WTC11 (cell line): ENCODE results near the gene RNF151. TPM values are rescaled to one million over a fixed set of nuclear protein-coding genes. Genes with fewer than 3 reads are reported as not detected.

Source experiments
- ATAC-seq: fragments of 200-7000 bp; cut with Tn5 transposase; 2 replicates; pipeline ENCODE4 v1.10.0; 2021; ENCODE audit warnings: mild to moderate bottlenecking, moderate library complexity
- CTCF ChIA-PET: fragments of 300-600 bp; sonication (Branson Sonifier 250); formaldehyde crosslinking; loops from one replicate; lab custom pipeline; 2021; ENCODE audit warnings: antibody characterized with exemption; lab: Charles Lee
- POLR2A ChIA-PET: fragments of 350-600 bp; sonication (Branson Sonifier 250); formaldehyde crosslinking; loops from one replicate; lab custom pipeline; 2021; ENCODE audit warnings: antibody characterized with exemption; lab: Charles Lee
- DNase-seq: peaks from one replicate; pipeline ENCODE4 v3.0.0; 2021; ENCODE audit warnings: low spot score
- H3K27ac Mint-ChIP-seq: 2 replicates; pipeline ENCODE4 v1.8.0; 2021; ENCODE audit warnings: mixed read lengths
- H3K27me3 Mint-ChIP-seq: 2 replicates; pipeline ENCODE4 v1.8.0; 2021; ENCODE audit warnings: low read depth, mild to moderate bottlenecking, moderate library complexity, mixed read lengths
- H3K36me3 Mint-ChIP-seq: 2 replicates; pipeline ENCODE4 v1.8.0; 2021; ENCODE audit warnings: mixed read lengths
- H3K4me1 Mint-ChIP-seq: 2 replicates; pipeline ENCODE4 v1.8.0; 2022; ENCODE audit warnings: mixed read lengths
- H3K4me3 Mint-ChIP-seq: 2 replicates; pipeline ENCODE4 v1.8.0; 2021; ENCODE audit warnings: mild to moderate bottlenecking, moderate library complexity, mixed read lengths
- H3K9me3 Mint-ChIP-seq: 2 replicates; pipeline ENCODE4 v1.8.0; 2021; ENCODE audit warnings: mixed read lengths
- CREB1 ChIP-seq: sonication (generic); formaldehyde crosslinking; IDR thresholded peaks from 2 replicates; pipeline ENCODE4 v1.8.0; 2023; ENCODE audit warnings: mild to moderate bottlenecking, missing genetic modification reagents
- EMX1 ChIP-seq: fragments of 250-450 bp; sonication (Bioruptor Pico); IDR thresholded peaks from 2 replicates; pipeline ENCODE4 v1.8.0; 2021; ENCODE audit warnings: mild to moderate bottlenecking
- FOXK1 ChIP-seq: sonication (generic); formaldehyde crosslinking; IDR thresholded peaks from 2 replicates; pipeline ENCODE4 v1.8.0; 2022; ENCODE audit warnings: mild to moderate bottlenecking, moderate library complexity, missing genetic modification reagents
- FOXP1 ChIP-seq: sonication (generic); formaldehyde crosslinking; IDR thresholded peaks from 2 replicates; pipeline ENCODE4 v1.8.0; 2022; ENCODE audit warnings: missing genetic modification reagents, mild to moderate bottlenecking, moderate library complexity, borderline replicate concordance
- MYBL2 ChIP-seq: sonication (generic); formaldehyde crosslinking; IDR thresholded peaks from 2 replicates; pipeline ENCODE4 v1.8.1; 2023; ENCODE audit warnings: mild to moderate bottlenecking, moderate library complexity, missing genetic modification reagents
- NFYB ChIP-seq: sonication (generic); formaldehyde crosslinking; conservative IDR thresholded peaks from 2 replicates; pipeline ENCODE4 v1.8.0; 2022; ENCODE audit warnings: low read depth, missing genetic modification reagents
- PRRX2 ChIP-seq: fragments of 250-450 bp; sonication (Bioruptor Pico); IDR thresholded peaks from 2 replicates; pipeline ENCODE4 v1.8.0; 2021; ENCODE audit warnings: mild to moderate bottlenecking
- RELA ChIP-seq: sonication (generic); formaldehyde crosslinking; IDR thresholded peaks from 2 replicates; pipeline ENCODE4 v1.8.1; 2022; ENCODE audit warnings: missing genetic modification reagents, mild to moderate bottlenecking, borderline replicate concordance
- SP1 ChIP-seq: sonication (generic); formaldehyde crosslinking; conservative IDR thresholded peaks from 2 replicates; pipeline ENCODE4 v1.8.1; 2022; ENCODE audit warnings: missing genetic modification reagents
- TCF7 ChIP-seq: sonication (generic); formaldehyde crosslinking; IDR thresholded peaks from 2 replicates; pipeline ENCODE4 v1.8.0; 2022; ENCODE audit warnings: mild to moderate bottlenecking, low read depth, missing genetic modification reagents, moderate library complexity
- TEAD1 ChIP-seq: sonication (generic); formaldehyde crosslinking; IDR thresholded peaks from 2 replicates; pipeline ENCODE4 v1.8.0; 2022; ENCODE audit warnings: mild to moderate bottlenecking, missing genetic modification reagents
- ZNF281 ChIP-seq: sonication (generic); formaldehyde crosslinking; IDR thresholded peaks from 2 replicates; pipeline ENCODE4 v1.8.0; 2023; ENCODE audit warnings: mild to moderate bottlenecking, missing genetic modification reagents
- ZNF416 ChIP-seq: fragments of 250-450 bp; sonication (Bioruptor Pico); IDR thresholded peaks from 2 replicates; pipeline ENCODE4 v1.9.0; 2021; ENCODE audit warnings: mild to moderate bottlenecking, inconsistent platforms
- ZNF532 ChIP-seq: fragments of 250-450 bp; sonication (Bioruptor Pico); IDR thresholded peaks from 2 replicates; pipeline ENCODE4 v1.9.0; 2021; ENCODE audit warnings: mild to moderate bottlenecking, borderline replicate concordance
- total RNA-seq: library from RNA; stranded (reverse); gene quantifications from 3 replicates; pipeline ENCODE4 v1.2.3, GENCODE V29; 2021
- TF ChIP-seq, protein P1 (sequence below): sonication (generic); formaldehyde crosslinking; IDR thresholded peaks from 2 replicates; pipeline ENCODE4 v1.8.0; 2022; ENCODE audit warnings: mild to moderate bottlenecking, missing genetic modification reagents
- TF ChIP-seq, protein P2 (sequence below): sonication (generic); formaldehyde crosslinking; IDR thresholded peaks from 2 replicates; pipeline ENCODE4 v1.8.1; 2022; ENCODE audit warnings: low read depth, mild to moderate bottlenecking, moderate library complexity, missing genetic modification reagents, borderline replicate concordance
- TF ChIP-seq, protein P3 (sequence below): fragments of 200-600 bp; IDR thresholded peaks from 2 replicates; pipeline ENCODE4 v1.8.0; 2022; ENCODE audit warnings: antibody characterized with exemption
- TF ChIP-seq, protein P4 (sequence below): sonication (generic); formaldehyde crosslinking; IDR thresholded peaks from 2 replicates; pipeline ENCODE4 v1.8.0; 2022; ENCODE audit warnings: mild to moderate bottlenecking, missing genetic modification reagents

The RNF151 gene
- total RNA-seq, 1 experiment from 2014 or later = 0.31 TPM

DNA sequence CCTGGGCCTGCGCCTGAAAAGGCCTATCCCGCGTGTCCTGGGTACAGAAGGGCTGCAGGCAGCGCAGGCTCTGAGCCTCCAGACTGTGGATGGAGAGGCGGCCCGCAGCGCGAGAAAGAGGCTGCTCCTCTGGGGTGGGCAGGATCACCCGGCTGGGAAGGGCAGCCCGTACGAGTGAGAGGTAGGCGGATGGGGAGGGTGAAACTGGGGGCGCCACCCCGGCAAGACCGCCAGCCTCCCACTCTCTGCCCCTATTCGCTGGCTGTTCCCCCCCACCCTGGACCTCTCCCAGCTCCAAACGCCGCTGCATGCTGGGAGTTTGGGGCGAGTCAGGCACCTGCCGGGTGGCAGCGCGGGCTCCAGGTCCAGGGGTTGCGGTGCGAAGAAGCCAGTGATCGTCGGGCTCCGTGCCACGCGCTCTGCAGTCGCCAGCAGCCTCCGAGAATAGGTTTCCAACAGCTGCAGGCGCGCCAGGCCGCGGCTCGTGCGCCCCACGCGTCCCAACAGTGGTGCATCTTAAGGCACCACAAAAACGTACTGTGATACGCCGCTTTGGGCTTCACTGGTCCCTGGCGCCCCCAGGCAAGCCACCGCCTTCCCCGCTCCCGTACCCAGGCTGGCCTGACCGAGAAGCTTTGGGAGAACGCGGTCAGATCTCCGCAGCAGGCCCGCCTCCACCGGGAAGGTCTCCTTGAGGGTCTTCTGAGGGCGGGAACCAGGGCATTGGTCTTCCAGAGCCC is 13.5 kb downstream of the RNF151 start:
- POLR2A ChIA-PET = interaction anchor here (1.0 to 3.0 kb wide), 6 partner anchors 16 to 111 kb away, joined by 3 to 20 read pairs (median 4); partner anchors contain the start of genes MSRB1 and RPS2

More for the DNA sequence above, 13.5 kb downstream of the RNF151 start:
- Mint-ChIP-seq H3K27me3 (peaks cover 39% of the 10 kb centered on the region), H3K36me3 (peaks cover 7% of the 10 kb centered on the region), H3K9me3 (no peaks in the 10 kb centered on the region), H3K4me1 (peaks cover 26% of the 10 kb centered on the region), H3K4me3 (peak overlapping the region; percentile 64), H3K27ac (no peak overlapping the region)
- ATAC-seq (peak; percentile 1), DNase-seq (peak; percentile 45)
- TF ChIP-seq FOXP1 (CRISPR knock-in tag) (peak; percentile 90), ZNF281 (CRISPR knock-in tag) (0 out of 2 replicates have a peak, but pooled peaks have one; percentile 38), EMX1 (0 out of 2 replicates have a peak, but pooled peaks have one; percentile 28), TCF7 (CRISPR knock-in tag) (no peak), MYBL2 (CRISPR knock-in tag) (peak; percentile 57; the same call in 1 of the 2 replicates), ZNF416 (CRISPR knock-in tag) (0 out of 2 replicates have a peak, but pooled peaks have one; percentile 19), SP1 (CRISPR knock-in tag) (0 out of 2 replicates have a peak, but pooled peaks have one; percentile 4), ZNF532 (CRISPR knock-in tag) (no peak), FOXK1 (no peak), PRRX2 (peak; percentile 68; the same call in 1 of the 2 replicates), RELA (CRISPR knock-in tag) (0 out of 2 replicates have a peak, but pooled peaks have one; percentile 33), NFYB (CRISPR knock-in tag) (no peak; the same call in 1 of the 2 replicates), TEAD1 (CRISPR knock-in tag) (no peak), CREB1 (CRISPR knock-in tag) (no peak)
- TF ChIP-seq, protein P1, sequence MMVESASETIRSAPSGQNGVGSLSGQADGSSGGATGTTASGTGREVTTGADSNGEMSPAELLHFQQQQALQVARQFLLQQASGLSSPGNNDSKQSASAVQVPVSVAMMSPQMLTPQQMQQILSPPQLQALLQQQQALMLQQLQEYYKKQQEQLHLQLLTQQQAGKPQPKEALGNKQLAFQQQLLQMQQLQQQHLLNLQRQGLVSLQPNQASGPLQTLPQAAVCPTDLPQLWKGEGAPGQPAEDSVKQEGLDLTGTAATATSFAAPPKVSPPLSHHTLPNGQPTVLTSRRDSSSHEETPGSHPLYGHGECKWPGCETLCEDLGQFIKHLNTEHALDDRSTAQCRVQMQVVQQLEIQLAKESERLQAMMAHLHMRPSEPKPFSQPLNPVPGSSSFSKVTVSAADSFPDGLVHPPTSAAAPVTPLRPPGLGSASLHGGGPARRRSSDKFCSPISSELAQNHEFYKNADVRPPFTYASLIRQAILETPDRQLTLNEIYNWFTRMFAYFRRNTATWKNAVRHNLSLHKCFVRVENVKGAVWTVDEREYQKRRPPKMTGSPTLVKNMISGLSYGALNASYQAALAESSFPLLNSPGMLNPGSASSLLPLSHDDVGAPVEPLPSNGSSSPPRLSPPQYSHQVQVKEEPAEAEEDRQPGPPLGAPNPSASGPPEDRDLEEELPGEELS (CRISPR knock-in tag) = peak; percentile 62; the same call in 1 of the 2 replicates
- TF ChIP-seq, protein P2, sequence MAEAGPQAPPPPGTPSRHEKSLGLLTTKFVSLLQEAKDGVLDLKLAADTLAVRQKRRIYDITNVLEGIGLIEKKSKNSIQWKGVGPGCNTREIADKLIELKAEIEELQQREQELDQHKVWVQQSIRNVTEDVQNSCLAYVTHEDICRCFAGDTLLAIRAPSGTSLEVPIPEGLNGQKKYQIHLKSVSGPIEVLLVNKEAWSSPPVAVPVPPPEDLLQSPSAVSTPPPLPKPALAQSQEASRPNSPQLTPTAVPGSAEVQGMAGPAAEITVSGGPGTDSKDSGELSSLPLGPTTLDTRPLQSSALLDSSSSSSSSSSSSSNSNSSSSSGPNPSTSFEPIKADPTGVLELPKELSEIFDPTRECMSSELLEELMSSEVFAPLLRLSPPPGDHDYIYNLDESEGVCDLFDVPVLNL = no peak
- TF ChIP-seq, protein P3, sequence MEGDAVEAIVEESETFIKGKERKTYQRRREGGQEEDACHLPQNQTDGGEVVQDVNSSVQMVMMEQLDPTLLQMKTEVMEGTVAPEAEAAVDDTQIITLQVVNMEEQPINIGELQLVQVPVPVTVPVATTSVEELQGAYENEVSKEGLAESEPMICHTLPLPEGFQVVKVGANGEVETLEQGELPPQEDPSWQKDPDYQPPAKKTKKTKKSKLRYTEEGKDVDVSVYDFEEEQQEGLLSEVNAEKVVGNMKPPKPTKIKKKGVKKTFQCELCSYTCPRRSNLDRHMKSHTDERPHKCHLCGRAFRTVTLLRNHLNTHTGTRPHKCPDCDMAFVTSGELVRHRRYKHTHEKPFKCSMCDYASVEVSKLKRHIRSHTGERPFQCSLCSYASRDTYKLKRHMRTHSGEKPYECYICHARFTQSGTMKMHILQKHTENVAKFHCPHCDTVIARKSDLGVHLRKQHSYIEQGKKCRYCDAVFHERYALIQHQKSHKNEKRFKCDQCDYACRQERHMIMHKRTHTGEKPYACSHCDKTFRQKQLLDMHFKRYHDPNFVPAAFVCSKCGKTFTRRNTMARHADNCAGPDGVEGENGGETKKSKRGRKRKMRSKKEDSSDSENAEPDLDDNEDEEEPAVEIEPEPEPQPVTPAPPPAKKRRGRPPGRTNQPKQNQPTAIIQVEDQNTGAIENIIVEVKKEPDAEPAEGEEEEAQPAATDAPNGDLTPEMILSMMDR = no peak
- TF ChIP-seq, protein P4, sequence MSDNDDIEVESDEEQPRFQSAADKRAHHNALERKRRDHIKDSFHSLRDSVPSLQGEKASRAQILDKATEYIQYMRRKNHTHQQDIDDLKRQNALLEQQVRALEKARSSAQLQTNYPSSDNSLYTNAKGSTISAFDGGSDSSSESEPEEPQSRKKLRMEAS (CRISPR knock-in tag) = peak; percentile 64; the same call in 1 of the 2 replicates
- CTCF ChIA-PET = interaction anchor here (0.5 to 4.4 kb wide), 8 partner anchors 12 to 1843 kb away, joined by 3 to 19 read pairs (median 4); partner anchors contain the start of genes NUBP2, RPS2 and SPSB3
